NOMO-1 (cell line): ENCODE results near the gene REPS2.

Experiments
- DNase-seq, 2 experiments: peaks; one replicate each; lab custom pipeline; 2025; ENCODE audit not compliant: unreplicated experiment in 2 of 2; lab: John Stamatoyannopoulos, UW

The REPS2 gene

DNA sequence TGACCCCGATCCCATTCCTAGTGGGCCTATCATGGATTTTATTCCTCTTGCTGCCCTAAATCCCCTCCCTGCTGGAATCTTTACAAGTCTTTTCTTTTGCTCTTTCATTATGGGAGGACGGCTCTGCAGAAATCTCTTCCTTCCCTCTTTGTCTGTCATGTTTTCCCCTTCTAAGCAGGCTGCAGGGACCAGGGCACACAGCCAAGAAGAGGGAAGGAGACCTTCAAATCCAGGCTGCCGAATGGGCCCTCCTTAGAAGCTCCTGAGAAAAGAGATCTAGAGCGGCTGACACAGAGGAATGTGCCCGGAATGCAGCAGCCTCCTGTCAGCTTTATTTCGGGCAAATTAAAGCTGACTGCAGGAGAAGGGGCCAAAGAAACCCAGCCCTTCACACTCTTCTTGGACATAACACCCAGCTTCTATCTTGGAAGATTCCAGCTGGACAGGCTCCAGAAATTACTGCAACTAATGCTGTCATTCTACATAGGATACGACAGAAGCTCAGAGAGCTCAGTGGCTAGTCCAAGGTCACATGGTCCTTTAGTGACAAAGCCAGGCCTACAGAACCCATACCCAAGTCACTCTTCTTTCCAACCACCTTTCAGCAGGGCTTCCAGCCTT lies 240.8 kb downstream of the REPS2 start:
- DNase-seq = no peak

DNA sequence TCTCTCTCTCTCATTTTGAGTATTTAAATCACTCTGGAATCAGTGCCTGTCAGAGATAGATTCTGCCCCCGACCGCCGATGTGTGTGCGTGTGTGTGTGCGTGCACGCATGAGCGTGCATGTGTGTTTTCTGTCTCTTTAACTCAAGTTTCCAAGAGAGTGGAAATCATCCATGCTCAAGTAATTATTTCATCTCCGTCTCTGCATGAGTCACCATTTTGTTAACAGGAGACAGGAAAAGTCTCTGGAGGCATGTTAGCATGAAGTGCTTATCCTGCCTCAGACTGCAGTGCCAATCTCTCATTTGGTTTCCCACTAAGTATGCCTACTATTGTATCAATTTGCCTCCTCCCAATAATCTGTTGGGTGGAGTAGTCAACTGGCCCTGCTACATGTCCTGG lies 245.6 kb downstream of the REPS2 start:
- no peak for DNase-seq
